Activated naive CD8-positive, alpha-beta T cell treated with anti-CD3 and anti-CD28 coated beads, Interleukin-2, amount 10 ng/mL, durations not matched to agents 7 days and 5 days (primary cell): ENCODE measurements around the gene SLC7A6. TPM values are rescaled to one million over a fixed set of nuclear protein-coding genes. Genes with fewer than 3 reads are reported as not detected.
A peak's percentile ranks its signal among the peaks of the same experiment; 100 is the strongest.

Experiments
- ATAC-seq: fragments of 150-1000 bp; cut with Tn5 transposase; one replicate; pipeline ENCODE4 v1.10.0; 2021; ENCODE audit warnings: low read depth, moderate library complexity
- POLR2A ChIA-PET: fragments of 350-600 bp; sonication (Branson Sonifier 250); formaldehyde crosslinking; loops from one replicate; lab custom pipeline; 2021; ENCODE audit warnings: antibody characterized with exemption; lab: Charles Lee
- DNase-seq: peaks from one replicate; pipeline ENCODE4 v3.0.0; 2021
- H3K27ac Mint-ChIP-seq: one replicate; pipeline ENCODE4 v1.8.0; 2022; ENCODE audit warnings: mild to moderate bottlenecking, mixed read lengths
- H3K27me3 Mint-ChIP-seq: one replicate; pipeline ENCODE4 v1.8.0; 2022; ENCODE audit warnings: mild to moderate bottlenecking, moderate library complexity, mixed read lengths
- H3K36me3 Mint-ChIP-seq: one replicate; pipeline ENCODE4 v1.8.0; 2021; ENCODE audit warnings: mild to moderate bottlenecking, mixed read lengths
- H3K4me1 Mint-ChIP-seq: one replicate; pipeline ENCODE4 v1.8.0; 2021; ENCODE audit warnings: mixed read lengths
- H3K4me3 Mint-ChIP-seq: one replicate; pipeline ENCODE4 v1.8.0; 2022; ENCODE audit warnings: mild to moderate bottlenecking, moderate library complexity, mixed read lengths
- H3K9me3 Mint-ChIP-seq: one replicate; pipeline ENCODE4 v1.8.0; 2021; ENCODE audit warnings: mixed read lengths
- total RNA-seq, 2 experiments: library from RNA; stranded (reverse); gene quantifications; one replicate each; pipeline ENCODE4 v1.2.3, GENCODE V29; 2021

Gene SLC7A6
- total RNA-seq, 2 experiments from 2014 or later = 110 to 113 TPM

DNA sequence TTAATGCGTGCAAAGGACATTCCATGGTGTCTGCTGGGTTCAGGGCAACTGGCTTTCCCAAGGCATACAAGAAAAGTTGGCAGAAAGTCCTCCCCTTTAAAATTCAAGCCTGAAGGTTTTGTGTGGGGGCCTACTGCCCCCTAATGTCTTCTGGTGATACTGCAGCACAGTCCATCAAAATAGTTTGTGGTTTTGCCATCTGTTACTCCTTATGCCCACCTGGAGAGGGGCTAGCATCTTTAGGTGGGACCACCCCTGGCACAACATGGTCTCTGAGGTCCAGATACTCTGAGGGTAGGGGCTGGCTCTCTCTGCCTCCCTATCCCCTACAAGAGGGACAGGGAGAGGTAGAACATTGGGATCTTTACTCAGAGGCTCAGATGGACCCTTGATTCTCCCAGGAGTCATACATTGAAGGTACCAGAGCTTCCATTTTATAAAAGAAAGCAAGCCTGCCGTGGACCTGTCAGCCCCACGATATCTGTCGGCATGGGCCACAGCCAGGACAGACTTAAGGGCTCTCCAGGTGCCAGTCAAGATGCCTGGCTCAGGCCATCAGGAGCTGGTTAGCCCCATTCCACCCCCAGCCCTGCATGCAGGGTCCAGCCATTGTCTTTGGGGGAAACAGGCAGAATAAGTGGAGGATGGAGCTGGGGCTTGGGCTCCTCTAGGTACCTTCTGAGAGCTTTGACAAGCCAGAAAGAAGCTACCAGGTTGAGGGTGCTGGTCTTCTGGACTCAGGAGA lies 34.7 kb upstream of the SLC7A6 start:
- POLR2A ChIA-PET = interaction anchor here (0.9 kb wide), 1 partner anchor 144 kb away, joined by 3 read pairs; the partner anchor contains the start of gene NFATC3
- DNase-seq (peak; percentile 51), ATAC-seq (no peak)
- no peaks in the 10 kb centered on the region for H3K9me3 Mint-ChIP-seq
- peaks cover 10% of the 10 kb centered on the region for H3K36me3 Mint-ChIP-seq
- H3K27ac Mint-ChIP-seq = peak overlapping the region; percentile 7
- H3K4me3 Mint-ChIP-seq = no peak overlapping the region
- no peaks in the 10 kb centered on the region for H3K27me3 Mint-ChIP-seq
- peaks cover 39% of the 10 kb centered on the region for H3K4me1 Mint-ChIP-seq

DNA sequence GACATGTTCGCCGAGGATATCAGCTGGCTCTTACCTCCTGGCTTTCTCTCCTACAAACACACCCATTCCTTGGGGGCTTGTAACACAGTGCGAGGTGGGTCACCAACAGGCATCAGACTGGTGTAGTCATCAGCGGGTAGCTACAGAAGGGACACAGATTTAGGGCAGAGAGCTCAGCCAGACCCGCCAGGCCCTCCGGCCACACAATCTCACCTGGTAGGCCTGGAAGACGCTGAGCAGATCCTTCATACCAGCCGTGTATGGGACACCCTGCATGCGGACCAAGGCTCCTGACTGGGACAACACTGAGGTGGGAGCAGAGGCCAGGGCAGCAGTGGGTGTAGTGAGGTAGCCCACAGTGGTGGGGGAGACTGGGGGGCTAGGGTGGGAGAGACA lies 34.2 kb upstream of the SLC7A6 start:
- no peaks in the 10 kb centered on the region for H3K9me3 Mint-ChIP-seq
- no peak overlapping the region for H3K4me3 Mint-ChIP-seq
- ATAC-seq = no peak
- H3K36me3 Mint-ChIP-seq = peaks cover 10% of the 10 kb centered on the region
- DNase-seq = peak; percentile 24
- H3K4me1 Mint-ChIP-seq = peaks cover 41% of the 10 kb centered on the region
- H3K27me3 Mint-ChIP-seq = no peaks in the 10 kb centered on the region
- POLR2A ChIA-PET = interaction anchor here (0.9 kb wide), 1 partner anchor 145 kb away, joined by 3 read pairs; the partner anchor contains the start of gene NFATC3
- no peak overlapping the region for H3K27ac Mint-ChIP-seq

DNA sequence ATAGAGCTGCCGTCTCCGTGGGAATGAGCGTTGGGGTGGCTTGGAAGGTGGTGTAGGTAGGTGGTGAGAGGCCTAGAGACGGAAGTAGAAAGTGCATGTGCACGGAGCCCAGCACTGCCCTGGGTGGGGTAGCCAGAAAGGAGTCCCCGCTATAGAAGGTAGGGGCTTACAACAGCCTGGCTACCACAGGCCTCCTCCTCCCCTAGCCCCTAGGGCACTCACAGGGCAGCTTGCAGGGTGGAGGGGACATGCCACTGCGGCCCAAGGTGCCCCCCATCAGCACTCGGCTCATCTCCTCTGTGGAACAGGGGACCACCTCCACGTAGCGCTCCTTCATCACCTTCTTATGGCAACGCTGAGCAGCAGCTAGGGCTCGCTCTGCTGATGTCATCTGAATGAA lies 33.4 kb upstream of the SLC7A6 start:
- POLR2A ChIA-PET = no interaction called here
- H3K27me3 Mint-ChIP-seq = no peaks in the 10 kb centered on the region
- DNase-seq = no peak
- H3K4me1 Mint-ChIP-seq = peaks cover 35% of the 10 kb centered on the region
- peak overlapping the region; percentile 17 for H3K27ac Mint-ChIP-seq
- H3K36me3 Mint-ChIP-seq = peaks cover 10% of the 10 kb centered on the region
- H3K9me3 Mint-ChIP-seq = no peaks in the 10 kb centered on the region
- ATAC-seq = no peak
- no peak overlapping the region for H3K4me3 Mint-ChIP-seq

DNA sequence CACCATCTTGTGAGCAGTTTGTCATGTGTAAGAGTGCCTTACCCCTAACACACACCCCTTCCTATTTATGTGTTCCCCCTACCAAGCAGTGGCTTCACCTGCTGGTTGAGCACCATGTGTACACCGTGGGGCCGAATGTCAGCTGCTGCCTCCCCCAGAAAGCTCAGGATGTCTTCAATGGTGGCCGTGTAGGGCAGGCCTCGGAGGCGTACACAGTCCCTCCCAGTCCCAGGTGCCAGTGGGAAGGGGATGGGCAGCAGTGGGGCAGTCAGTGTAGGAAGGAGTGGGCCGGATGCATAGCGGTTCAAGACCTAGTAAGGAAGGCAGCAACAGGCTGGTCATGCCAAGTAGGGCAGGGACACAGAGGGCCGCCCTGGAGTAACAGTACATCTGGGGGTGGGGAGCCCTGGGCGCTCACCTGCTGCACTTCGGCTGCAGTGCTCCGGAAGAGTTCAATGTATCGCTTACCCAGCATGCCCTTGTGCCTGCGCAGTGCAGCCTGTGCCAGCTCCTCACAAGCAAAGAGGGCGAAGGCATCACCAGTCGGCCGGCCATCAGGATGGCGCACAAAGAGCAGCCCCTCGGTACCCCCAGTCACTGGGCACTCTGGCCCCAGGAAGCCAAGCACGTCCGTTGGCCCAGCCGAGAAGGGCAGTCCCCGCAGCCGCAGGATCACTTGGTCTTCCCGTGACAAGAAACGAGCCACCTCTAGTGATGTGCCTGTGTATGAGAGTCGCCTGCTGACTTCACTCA lies 32.8 kb upstream of the SLC7A6 start:
- no peaks in the 10 kb centered on the region for H3K27me3 Mint-ChIP-seq
- peak overlapping the region; percentile 62 for H3K27ac Mint-ChIP-seq

DNA sequence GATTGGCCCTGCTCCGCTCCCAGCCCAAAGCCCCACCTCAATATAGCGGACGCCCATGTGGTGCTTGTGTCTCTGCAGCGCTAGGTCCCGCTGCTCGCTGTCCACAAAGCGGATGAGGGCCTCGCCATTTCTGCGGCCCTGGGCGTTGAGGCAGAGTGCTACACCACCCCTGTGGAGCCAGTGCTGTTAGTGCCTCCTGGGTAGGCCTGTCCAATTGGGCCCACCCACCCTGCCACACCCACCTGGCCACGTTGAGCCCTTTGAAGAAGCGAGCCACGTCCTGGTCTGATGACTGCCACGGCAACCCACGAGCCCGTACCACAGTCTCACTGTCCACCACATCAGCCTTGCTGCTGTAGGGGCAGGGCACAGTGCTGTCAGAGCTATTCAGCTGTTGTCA lies 32.0 kb upstream of the SLC7A6 start:
- Mint-ChIP-seq H3K36me3 (peaks cover 8% of the 10 kb centered on the region), H3K4me3 (no peak overlapping the region), H3K27me3 (no peaks in the 10 kb centered on the region), H3K27ac (no peak overlapping the region), H3K9me3 (no peaks in the 10 kb centered on the region), H3K4me1 (peaks cover 31% of the 10 kb centered on the region)
- POLR2A ChIA-PET = interaction anchor here (0.7 kb wide), 1 partner anchor 12 kb away, joined by 5 read pairs; no protein-coding TSS in a partner anchor
- peak; percentile 38 for DNase-seq
- no peak for ATAC-seq

More for the DNA sequence above, 32.8 kb upstream of the SLC7A6 start:
- no peak overlapping the region for H3K4me3 Mint-ChIP-seq
- no peak for ATAC-seq
- DNase-seq = peak; percentile 30
- H3K36me3 Mint-ChIP-seq = peaks cover 10% of the 10 kb centered on the region
- POLR2A ChIA-PET = no interaction called here
- peaks cover 34% of the 10 kb centered on the region for H3K4me1 Mint-ChIP-seq
- no peaks in the 10 kb centered on the region for H3K9me3 Mint-ChIP-seq

DNA sequence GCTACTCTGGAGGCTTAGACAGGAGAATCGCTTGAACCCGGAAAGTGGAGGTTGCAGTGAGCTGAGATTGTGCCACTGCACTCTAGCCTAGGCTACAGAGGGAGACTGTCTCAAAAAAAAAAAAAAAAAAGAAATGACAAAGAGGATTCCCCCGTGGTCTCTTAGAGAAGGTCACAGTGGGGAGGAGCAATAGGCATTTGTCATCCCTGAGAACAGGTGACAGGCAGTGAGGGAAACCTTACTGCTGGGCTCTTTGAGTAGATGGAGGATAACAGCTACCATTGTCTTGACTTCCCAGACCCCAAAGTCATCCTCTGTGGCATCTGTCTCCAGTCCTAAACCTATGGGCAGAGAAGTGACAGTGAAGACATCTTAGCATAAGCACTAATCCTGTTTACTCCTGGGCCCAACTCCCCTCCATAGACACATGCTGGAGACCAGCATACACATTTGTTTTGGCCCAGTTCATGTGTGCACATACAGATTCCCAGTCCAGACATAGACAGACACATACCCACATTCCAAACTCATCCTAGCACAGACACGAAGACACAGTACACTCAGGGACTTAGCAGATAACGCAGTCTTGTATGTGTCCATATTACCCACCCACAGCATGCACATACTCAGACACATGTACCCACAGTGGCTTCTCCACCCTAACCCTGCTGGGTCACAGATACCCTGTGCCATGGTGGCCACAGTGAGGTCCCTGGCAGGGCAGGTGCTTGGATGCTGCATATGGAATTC lies 31.1 kb upstream of the SLC7A6 start:
- Mint-ChIP-seq H3K27me3 (no peaks in the 10 kb centered on the region), H3K4me1 (peaks cover 26% of the 10 kb centered on the region), H3K9me3 (no peaks in the 10 kb centered on the region), H3K27ac (no peak overlapping the region), H3K36me3 (peaks cover 5% of the 10 kb centered on the region), H3K4me3 (no peak overlapping the region)
- DNase-seq (peak; percentile 26), ATAC-seq (no peak)
- POLR2A ChIA-PET = interaction anchor here (0.7 kb wide), 1 partner anchor 11 kb away, joined by 5 read pairs; no protein-coding TSS in a partner anchor

DNA sequence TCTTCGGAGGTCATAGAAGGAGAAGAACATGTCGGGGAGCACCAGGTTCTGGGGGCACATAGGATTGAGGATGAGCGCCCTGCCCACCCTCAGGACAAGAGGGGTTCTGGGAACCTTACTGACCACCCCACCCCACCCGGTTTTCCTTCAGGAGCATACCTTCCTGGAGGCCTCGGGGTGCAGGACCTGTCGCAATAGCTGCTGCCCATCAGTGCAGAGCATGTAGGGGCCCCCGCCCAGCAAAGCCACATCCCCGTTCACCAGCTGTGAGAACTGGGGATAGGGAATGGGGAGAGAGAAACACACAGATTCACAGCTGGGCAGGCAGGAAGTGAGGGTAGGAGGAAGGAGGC lies 30.5 kb upstream of the SLC7A6 start:
- no peak overlapping the region for H3K27ac Mint-ChIP-seq
- peaks cover 26% of the 10 kb centered on the region for H3K4me1 Mint-ChIP-seq
- no peak overlapping the region for H3K4me3 Mint-ChIP-seq
- POLR2A ChIA-PET = interaction anchor here (1.1 kb wide), 2 partner anchors 11 kb away, joined by 3 read pairs; partner anchors contain the start of gene PLA2G15
- H3K9me3 Mint-ChIP-seq = no peaks in the 10 kb centered on the region
- DNase-seq (no peak), ATAC-seq (no peak)
- peaks cover 5% of the 10 kb centered on the region for H3K36me3 Mint-ChIP-seq
- H3K27me3 Mint-ChIP-seq = no peaks in the 10 kb centered on the region

DNA sequence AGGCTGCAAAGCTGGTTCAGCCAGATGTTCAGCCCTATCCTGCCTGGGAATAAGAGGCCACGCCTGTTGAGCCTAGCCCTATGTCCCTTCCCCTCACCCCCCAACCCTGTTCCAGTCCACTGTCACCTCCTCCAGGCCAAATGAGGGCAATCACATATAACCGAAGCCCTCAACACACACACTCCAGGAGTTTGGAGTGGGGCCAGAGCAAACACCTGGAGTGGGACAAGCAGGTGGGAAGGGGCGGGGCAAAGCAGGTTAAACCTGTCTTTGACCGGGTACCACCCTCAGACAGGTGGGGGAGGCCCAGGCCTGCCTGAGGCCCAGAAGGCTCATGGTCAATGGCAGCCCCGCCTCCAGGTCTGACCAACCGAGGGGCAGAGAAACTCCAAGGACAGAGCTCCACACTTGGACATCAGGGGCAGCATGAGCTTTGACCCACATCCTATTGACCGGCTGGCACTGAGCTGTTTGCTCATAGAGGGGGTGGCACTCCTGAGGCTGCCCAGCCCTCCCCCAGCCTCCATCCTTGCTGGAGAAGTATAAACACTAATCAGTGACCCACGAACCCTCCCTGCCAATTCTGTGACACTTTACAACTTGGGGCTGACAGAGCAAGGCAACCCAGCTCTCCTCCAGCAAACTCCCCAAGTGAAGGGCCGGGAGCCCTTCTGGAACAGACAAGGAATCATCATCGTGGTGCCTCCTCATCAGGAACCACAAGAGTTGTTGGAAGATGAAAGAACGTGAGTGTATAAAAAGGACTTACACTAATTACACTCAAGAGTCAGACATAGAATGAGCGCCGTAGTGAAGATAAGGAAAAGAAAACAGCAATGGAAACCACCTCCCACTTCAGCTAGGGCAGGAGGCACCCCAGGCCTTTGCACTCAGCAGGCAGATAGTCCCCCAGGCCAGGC lies 29.9 kb upstream of the SLC7A6 start:
- Mint-ChIP-seq H3K27me3 (no peaks in the 10 kb centered on the region), H3K9me3 (no peaks in the 10 kb centered on the region), H3K27ac (peak overlapping the region; percentile 66), H3K4me3 (no peak overlapping the region), H3K4me1 (peaks cover 25% of the 10 kb centered on the region), H3K36me3 (peaks cover 2% of the 10 kb centered on the region)
- POLR2A ChIA-PET = interaction anchor here (1.1 kb wide), 2 partner anchors 10 to 11 kb away, joined by 3 read pairs; partner anchors contain the start of gene PLA2G15
- no peak for ATAC-seq
- DNase-seq = no peak

DNA sequence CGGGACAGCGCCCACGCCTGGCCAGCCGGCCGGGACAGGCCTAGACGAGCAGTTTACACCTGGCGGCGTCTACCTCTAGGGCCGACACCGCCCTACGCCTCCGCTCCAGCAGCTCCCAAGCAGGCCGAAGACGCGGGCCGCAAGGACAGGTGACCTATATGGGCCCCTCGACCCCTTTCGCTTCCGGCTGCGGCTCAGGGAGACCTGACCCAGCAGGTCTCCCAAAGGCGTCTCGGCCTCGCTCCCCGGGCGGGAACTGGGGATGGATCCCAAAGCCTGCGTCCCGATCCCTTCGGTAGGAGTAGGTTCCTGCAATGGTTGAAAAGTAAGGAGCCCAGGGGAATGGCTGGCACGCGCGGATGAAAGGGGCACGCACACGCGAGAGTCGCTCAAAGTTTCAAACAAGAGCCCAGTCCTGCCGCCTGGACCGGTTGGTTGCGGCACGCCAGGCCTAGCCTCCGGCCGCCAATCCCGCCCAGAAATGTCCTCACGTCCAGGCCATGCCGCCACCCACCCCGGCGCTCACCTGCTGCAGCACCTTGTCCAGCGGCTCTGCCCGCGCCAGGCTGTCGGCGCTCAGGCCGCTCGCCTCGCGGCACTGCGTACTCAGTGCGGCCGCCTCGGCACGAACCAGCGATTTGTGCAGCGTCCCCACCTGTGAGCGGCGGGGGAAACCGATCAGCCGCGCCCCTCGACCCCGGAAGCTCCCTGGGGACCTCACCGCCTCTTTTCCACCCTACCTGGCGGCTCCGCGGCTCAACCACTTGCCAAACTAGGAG lies 29.0 kb upstream of the SLC7A6 start:
- ATAC-seq = no peak
- Mint-ChIP-seq H3K36me3 (no peaks in the 10 kb centered on the region), H3K27ac (no peak overlapping the region), H3K4me1 (peaks cover 25% of the 10 kb centered on the region), H3K4me3 (peak overlapping the region; percentile 24), H3K9me3 (no peaks in the 10 kb centered on the region), H3K27me3 (no peaks in the 10 kb centered on the region)
- peak; percentile 47 for DNase-seq
- POLR2A ChIA-PET = interaction anchor here (1.1 kb wide), 1 partner anchor 12 kb away, joined by 3 read pairs; no protein-coding TSS in a partner anchor

DNA sequence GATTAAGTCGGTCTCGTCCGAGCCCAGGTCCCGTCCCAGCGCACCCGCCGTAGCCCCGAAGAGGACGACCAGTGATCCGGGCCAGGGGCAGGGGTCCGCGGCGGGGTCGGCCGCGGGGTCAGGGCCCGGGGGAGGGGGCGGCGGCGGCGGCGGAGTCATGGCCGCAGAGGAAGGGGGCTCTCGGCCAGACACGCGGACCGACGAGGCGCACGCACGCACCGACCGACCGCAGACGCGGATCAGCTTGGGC lies 28.5 kb upstream of the SLC7A6 start, which contains the start of gene ESRP2:
Gene ESRP2, minus strand, starts transcription at position 241 of the 250 bp plus-strand sequence. Its CDS starts 82 bp downstream, at position 159.
- Mint-ChIP-seq H3K9me3 (no peaks in the 10 kb centered on the region), H3K36me3 (no peaks in the 10 kb centered on the region), H3K4me3 (peak within 1 kb of the TSS; percentile 97), H3K27ac (peak within 1 kb of the TSS; percentile 72), H3K4me1 (peaks cover 25% of the 10 kb centered on the region), H3K27me3 (no peaks in the 10 kb centered on the region)
- DNase-seq = no peak
- no peak for ATAC-seq
- POLR2A ChIA-PET = interaction anchor here (0.8 kb wide), 1 partner anchor 24 kb away, joined by 3 read pairs; no protein-coding TSS in a partner anchor

DNA sequence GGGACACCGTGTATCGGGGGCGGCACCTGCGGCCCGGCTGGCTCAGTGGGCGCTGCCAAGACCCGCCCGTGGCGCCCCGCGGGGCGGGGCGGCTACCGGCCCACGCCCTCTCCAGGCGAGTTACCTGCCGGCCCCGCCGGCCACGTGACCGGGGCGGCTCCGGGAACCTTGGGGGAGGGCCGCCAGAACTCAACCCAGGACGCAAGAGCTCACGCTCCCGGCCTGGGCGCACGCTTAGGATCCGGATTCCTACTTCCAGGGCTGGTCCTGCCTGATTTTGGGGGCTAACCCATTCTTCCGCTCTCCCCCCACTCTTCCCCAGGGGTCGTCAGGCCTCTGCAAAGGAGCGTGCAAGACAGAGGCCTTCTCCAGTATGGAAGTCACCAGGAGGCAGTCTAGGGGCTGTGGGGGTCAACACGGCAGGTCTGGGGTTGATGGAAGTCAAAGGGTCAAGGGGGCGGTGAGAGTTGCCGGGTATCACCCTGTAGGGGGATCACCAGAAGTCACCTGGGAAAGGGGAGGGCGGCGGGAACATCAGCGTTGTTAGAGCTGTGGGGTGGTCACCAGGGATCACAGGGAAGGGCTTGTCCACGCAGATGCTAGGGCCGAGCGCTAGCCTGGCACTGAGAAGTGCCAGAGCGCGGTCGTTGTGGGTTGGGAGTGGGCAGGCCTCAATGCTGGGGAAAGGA lies 28.0 kb upstream of the SLC7A6 start:
- H3K27ac Mint-ChIP-seq = peak overlapping the region; percentile 72
- peaks cover 25% of the 10 kb centered on the region for H3K4me1 Mint-ChIP-seq
- peak overlapping the region; percentile 97 for H3K4me3 Mint-ChIP-seq
- peak; percentile 68 for DNase-seq
- H3K27me3 Mint-ChIP-seq = no peaks in the 10 kb centered on the region
- no peak for ATAC-seq
- no peaks in the 10 kb centered on the region for H3K36me3 Mint-ChIP-seq
- no peaks in the 10 kb centered on the region for H3K9me3 Mint-ChIP-seq
- POLR2A ChIA-PET = interaction anchor here (0.6 to 1.0 kb wide), 6 partner anchors 9 to 165 kb away, joined by 3 to 6 read pairs (median 3); partner anchors contain the start of gene PLA2G15
